ENCODE measurements around the gene NOTUM.

DNA sequence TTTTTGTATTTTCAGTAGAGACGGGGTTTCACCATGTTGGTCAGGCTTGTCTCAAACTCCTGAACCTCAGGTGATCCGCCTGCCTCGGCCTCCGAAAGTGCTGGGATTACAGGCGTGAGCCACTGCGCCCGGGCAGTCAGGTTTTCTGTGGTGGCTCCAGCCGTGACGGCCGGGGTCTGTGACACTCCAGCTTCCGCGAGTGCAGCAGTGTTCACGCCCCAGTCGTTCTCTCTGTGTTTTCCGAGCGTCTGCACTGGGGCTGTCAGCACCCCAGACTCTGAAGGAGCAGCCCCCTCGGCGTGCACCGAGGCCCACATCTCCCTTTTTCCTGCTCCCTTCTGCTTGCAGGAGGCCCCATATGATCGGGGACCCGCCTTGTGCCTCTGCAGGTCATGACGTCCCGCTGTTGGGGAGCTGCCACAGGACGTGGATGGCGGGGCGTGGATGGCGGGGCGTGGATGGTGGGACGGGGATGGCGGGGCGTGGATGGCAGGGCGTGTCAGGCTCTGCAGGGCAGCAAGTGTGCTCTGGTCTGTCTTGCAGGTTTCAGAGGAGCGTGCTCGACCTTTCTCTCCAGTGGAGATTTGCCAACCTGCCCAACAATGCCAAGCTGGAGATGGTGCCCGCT is 22.1 kb upstream of the NOTUM start:
- no peak for TF ChIP-seq HCFC1 (IDR thresholded peaks at IDR 0.05; ENCODE audit: low read length)
- no peak for TF ChIP-seq CEBPB (IDR thresholded peaks at IDR 0.05; ENCODE audit: borderline replicate concordance in 1 of 2, low read depth in 2 of 2, low read length in 2 of 2)
- TF ChIP-seq, protein P1, sequence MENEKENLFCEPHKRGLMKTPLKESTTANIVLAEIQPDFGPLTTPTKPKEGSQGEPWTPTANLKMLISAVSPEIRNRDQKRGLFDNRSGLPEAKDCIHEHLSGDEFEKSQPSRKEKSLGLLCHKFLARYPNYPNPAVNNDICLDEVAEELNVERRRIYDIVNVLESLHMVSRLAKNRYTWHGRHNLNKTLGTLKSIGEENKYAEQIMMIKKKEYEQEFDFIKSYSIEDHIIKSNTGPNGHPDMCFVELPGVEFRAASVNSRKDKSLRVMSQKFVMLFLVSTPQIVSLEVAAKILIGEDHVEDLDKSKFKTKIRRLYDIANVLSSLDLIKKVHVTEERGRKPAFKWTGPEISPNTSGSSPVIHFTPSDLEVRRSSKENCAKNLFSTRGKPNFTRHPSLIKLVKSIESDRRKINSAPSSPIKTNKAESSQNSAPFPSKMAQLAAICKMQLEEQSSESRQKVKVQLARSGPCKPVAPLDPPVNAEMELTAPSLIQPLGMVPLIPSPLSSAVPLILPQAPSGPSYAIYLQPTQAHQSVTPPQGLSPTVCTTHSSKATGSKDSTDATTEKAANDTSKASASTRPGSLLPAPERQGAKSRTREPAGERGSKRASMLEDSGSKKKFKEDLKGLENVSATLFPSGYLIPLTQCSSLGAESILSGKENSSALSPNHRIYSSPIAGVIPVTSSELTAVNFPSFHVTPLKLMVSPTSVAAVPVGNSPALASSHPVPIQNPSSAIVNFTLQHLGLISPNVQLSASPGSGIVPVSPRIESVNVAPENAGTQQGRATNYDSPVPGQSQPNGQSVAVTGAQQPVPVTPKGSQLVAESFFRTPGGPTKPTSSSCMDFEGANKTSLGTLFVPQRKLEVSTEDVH (IDR thresholded peaks at IDR 0.05; ENCODE audit: low read depth, partially characterized antibody), result no peak
- TF ChIP-seq POLR2A (IDR thresholded peaks at IDR 0.05; ENCODE audit: low read depth, low read length), result no peak
- TF ChIP-seq, protein P2, sequence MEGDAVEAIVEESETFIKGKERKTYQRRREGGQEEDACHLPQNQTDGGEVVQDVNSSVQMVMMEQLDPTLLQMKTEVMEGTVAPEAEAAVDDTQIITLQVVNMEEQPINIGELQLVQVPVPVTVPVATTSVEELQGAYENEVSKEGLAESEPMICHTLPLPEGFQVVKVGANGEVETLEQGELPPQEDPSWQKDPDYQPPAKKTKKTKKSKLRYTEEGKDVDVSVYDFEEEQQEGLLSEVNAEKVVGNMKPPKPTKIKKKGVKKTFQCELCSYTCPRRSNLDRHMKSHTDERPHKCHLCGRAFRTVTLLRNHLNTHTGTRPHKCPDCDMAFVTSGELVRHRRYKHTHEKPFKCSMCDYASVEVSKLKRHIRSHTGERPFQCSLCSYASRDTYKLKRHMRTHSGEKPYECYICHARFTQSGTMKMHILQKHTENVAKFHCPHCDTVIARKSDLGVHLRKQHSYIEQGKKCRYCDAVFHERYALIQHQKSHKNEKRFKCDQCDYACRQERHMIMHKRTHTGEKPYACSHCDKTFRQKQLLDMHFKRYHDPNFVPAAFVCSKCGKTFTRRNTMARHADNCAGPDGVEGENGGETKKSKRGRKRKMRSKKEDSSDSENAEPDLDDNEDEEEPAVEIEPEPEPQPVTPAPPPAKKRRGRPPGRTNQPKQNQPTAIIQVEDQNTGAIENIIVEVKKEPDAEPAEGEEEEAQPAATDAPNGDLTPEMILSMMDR (IDR thresholded peaks at IDR 0.05 in 2 of 3, conservative IDR thresholded peaks at IDR 0.05 in 1 of 3; ENCODE audit: control insufficient read depth in 2 of 3, extremely low read depth in 1 of 3, insufficient read depth in 1 of 3, low read depth in 3 of 3, low read length in 3 of 3), result no peak
- TF ChIP-seq, protein P3, sequence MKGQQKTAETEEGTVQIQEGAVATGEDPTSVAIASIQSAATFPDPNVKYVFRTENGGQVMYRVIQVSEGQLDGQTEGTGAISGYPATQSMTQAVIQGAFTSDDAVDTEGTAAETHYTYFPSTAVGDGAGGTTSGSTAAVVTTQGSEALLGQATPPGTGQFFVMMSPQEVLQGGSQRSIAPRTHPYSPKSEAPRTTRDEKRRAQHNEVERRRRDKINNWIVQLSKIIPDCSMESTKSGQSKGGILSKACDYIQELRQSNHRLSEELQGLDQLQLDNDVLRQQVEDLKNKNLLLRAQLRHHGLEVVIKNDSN (IDR thresholded peaks at IDR 0.05; ENCODE audit: borderline replicate concordance, extremely low read length, insufficient read depth, low read depth, low read length), result no peak
- TF ChIP-seq CBFB (IDR thresholded peaks at IDR 0.05; ENCODE audit: low read depth), result no peak
- TF ChIP-seq MXI1 (IDR thresholded peaks at IDR 0.05; ENCODE audit: low read depth, low read length), result no peak
- TF ChIP-seq, protein P4, sequence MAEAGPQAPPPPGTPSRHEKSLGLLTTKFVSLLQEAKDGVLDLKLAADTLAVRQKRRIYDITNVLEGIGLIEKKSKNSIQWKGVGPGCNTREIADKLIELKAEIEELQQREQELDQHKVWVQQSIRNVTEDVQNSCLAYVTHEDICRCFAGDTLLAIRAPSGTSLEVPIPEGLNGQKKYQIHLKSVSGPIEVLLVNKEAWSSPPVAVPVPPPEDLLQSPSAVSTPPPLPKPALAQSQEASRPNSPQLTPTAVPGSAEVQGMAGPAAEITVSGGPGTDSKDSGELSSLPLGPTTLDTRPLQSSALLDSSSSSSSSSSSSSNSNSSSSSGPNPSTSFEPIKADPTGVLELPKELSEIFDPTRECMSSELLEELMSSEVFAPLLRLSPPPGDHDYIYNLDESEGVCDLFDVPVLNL (IDR thresholded peaks at IDR 0.05; ENCODE audit: low read depth, low read length), result no peak
- TF ChIP-seq SMC3 (IDR thresholded peaks at IDR 0.05; ENCODE audit: borderline replicate concordance, low read length), result no peak
- no peak for TF ChIP-seq GATAD2B (conservative IDR thresholded peaks at IDR 0.05; ENCODE audit: low read depth)
- TF ChIP-seq, protein P5, sequence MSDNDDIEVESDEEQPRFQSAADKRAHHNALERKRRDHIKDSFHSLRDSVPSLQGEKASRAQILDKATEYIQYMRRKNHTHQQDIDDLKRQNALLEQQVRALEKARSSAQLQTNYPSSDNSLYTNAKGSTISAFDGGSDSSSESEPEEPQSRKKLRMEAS (IDR thresholded peaks at IDR 0.05; ENCODE audit: low read depth, low read length), result no peak
- TF ChIP-seq HDGF (IDR thresholded peaks at IDR 0.05), result no peak
